Left ventricle myocardium inferior (tissue), 1 donor: Measurements from ENCODE around the gene GOLGA5. TPM values are rescaled to one million over a fixed set of nuclear protein-coding genes. Genes with fewer than 3 reads are reported as not detected.

Experiments
- DNase-seq: peaks from one replicate; pipeline ENCODE4 v3.0.0-alpha.2; 2020
- H3K27ac ChIP-seq: fragments of 200-600 bp; replicated peaks from 2 replicates; pipeline ENCODE4 v1.8.0; 2021
- H3K27me3 ChIP-seq: fragments of 200-600 bp; 2 replicates; pipeline ENCODE4 v1.8.0; 2021; ENCODE audit warnings: low read depth
- H3K36me3 ChIP-seq: fragments of 200-600 bp; 2 replicates; pipeline ENCODE4 v1.8.0; 2021
- H3K4me1 ChIP-seq: fragments of 200-600 bp; 2 replicates; pipeline ENCODE4 v1.8.0; 2021
- H3K4me3 ChIP-seq: fragments of 200-600 bp; 2 replicates; pipeline ENCODE4 v1.8.0; 2021; ENCODE audit warnings: mild to moderate bottlenecking, moderate library complexity
- H3K9me3 ChIP-seq: fragments of 200-600 bp; replicated peaks from 2 replicates; pipeline ENCODE4 v1.8.0; 2021
- intact Hi-C: fragments of 100-400 bp; cut with micrococcal nuclease; formaldehyde crosslinking; loops from one replicate; pipeline ENCODE4 v1.11.0; 2022
- total RNA-seq: library from RNA; stranded (reverse); fragmentation: NEBNext Ultra II Directional; extraction: Animal tissue kit (Norgen Biotek cat#: 25700); gene quantifications from one replicate; pipeline ENCODE4 v1.2.1, GENCODE V29; 2021
- TF ChIP-seq, protein P1 (sequence below): fragments of 200-600 bp; IDR thresholded peaks from 2 replicates; pipeline ENCODE4 v1.8.0; 2021; ENCODE audit warnings: antibody characterized with exemption, mild to moderate bottlenecking, borderline replicate concordance
- donor health status: DM: no; HTN: yes; CAD: no; lungs with severe emphysema.

The GOLGA5 gene
- total RNA-seq, 1 donor from 2014 or later: 20.3 TPM

DNA sequence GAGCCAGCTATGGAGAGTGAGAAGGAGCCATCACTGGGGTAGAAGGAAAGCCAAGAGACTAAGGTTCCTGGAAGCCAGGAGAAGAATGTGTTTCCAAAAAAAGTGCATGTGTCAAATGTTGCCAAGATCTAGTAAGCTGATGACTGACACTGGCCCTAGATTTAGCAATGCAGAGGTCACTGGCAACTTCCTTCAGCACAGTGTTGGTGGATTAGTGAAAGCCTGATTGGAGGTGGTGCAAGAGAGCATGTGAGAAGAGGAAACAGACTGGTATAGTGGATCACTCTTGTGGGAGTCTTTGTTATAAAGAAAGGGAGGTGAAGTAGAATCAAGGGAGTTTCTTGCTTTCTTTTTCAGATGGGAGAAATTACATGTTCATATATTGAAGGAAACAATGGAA, 94.8 kb downstream of the GOLGA5 start:
- TF ChIP-seq, protein P1, sequence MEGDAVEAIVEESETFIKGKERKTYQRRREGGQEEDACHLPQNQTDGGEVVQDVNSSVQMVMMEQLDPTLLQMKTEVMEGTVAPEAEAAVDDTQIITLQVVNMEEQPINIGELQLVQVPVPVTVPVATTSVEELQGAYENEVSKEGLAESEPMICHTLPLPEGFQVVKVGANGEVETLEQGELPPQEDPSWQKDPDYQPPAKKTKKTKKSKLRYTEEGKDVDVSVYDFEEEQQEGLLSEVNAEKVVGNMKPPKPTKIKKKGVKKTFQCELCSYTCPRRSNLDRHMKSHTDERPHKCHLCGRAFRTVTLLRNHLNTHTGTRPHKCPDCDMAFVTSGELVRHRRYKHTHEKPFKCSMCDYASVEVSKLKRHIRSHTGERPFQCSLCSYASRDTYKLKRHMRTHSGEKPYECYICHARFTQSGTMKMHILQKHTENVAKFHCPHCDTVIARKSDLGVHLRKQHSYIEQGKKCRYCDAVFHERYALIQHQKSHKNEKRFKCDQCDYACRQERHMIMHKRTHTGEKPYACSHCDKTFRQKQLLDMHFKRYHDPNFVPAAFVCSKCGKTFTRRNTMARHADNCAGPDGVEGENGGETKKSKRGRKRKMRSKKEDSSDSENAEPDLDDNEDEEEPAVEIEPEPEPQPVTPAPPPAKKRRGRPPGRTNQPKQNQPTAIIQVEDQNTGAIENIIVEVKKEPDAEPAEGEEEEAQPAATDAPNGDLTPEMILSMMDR: no peak
- no peak overlapping the region for H3K27ac ChIP-seq
- H3K4me1 ChIP-seq: no peaks in the 10 kb centered on the region
- intact Hi-C loops: no loop called here
- H3K27me3 ChIP-seq: peaks cover 44% of the 10 kb centered on the region
- H3K4me3 ChIP-seq: no peak overlapping the region
- peaks cover 14% of the 10 kb centered on the region for H3K9me3 ChIP-seq
- H3K36me3 ChIP-seq: no peaks in the 10 kb centered on the region
- DNase-seq: no peak

Other genes starting within 250 kb of the GOLGA5 start
- gene LGMN, start 45.7 kb upstream of the GOLGA5 start, total RNA-seq: 100 TPM
- gene CHGA, start 128.8 kb downstream of the GOLGA5 start, total RNA-seq: not detected